Ovary (tissue), 3 donors: ENCODE results near the gene PRMT3.

Experiments used
- EP300 ChIP-seq: sonication (generic); formaldehyde crosslinking; IDR thresholded peaks from one replicate; pipeline ENCODE4 v1.6.1; 2017; ENCODE audit warnings: antibody characterized with exemption
- POLR2A ChIP-seq: fragments of 450-650 bp; IDR thresholded peaks from one replicate; pipeline ENCODE4 v1.6.1; 2017; ENCODE audit warnings: antibody characterized with exemption, mild to moderate bottlenecking, moderate library complexity
- TF ChIP-seq, protein P1 (sequence below), 3 donors: fragments of 450-650 bp in 2 of 3; fragments of 200-600 bp in 1 of 3; IDR thresholded peaks; one replicate each; pipeline versions ENCODE4 v1.5.1 to v1.8.0; 2016 to 2022; ENCODE audit warnings: antibody characterized with exemption in 3 of 3, mild to moderate bottlenecking in 1 of 3
- donor health status: DM: no; HTN: no; CAD: no.

DNA sequence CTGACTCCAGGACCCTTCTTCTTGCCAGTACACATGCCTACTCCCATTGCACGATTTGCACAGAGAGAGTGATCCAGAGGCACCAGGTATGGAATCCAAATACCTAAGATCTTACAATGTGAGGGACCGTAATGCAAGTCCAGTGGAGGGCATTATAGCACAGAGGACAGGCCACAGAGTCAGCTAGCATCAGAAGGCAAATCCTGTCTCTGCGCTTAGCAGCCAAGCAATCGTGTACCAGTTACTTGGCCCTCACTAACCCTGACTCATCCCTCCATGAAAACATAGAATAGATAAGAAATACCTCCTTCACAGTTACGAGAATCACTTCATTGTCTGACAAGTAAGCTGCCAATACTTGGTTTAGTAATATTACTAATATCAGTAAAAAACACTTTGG, 142.2 kb downstream of the PRMT3 start:
- TF ChIP-seq EP300 (no peak), POLR2A (no peak)
- TF ChIP-seq, protein P1, sequence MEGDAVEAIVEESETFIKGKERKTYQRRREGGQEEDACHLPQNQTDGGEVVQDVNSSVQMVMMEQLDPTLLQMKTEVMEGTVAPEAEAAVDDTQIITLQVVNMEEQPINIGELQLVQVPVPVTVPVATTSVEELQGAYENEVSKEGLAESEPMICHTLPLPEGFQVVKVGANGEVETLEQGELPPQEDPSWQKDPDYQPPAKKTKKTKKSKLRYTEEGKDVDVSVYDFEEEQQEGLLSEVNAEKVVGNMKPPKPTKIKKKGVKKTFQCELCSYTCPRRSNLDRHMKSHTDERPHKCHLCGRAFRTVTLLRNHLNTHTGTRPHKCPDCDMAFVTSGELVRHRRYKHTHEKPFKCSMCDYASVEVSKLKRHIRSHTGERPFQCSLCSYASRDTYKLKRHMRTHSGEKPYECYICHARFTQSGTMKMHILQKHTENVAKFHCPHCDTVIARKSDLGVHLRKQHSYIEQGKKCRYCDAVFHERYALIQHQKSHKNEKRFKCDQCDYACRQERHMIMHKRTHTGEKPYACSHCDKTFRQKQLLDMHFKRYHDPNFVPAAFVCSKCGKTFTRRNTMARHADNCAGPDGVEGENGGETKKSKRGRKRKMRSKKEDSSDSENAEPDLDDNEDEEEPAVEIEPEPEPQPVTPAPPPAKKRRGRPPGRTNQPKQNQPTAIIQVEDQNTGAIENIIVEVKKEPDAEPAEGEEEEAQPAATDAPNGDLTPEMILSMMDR (IDR thresholded peaks at IDR 0.05): no peak
